Measurements from ENCODE around the gene PDGFD. TPM values are rescaled to one million over a fixed set of nuclear protein-coding genes. Genes with fewer than 3 reads are reported as not detected.

PDGFD gene
- 6.2 and 13.8 TPM in 2 replicates for total RNA-seq

GRCh38 chr11:104164028-104164520 is at the start of gene PDGFD:
Gene PDGFD (minus strand): TSS chr11:104164147.

DNA sequence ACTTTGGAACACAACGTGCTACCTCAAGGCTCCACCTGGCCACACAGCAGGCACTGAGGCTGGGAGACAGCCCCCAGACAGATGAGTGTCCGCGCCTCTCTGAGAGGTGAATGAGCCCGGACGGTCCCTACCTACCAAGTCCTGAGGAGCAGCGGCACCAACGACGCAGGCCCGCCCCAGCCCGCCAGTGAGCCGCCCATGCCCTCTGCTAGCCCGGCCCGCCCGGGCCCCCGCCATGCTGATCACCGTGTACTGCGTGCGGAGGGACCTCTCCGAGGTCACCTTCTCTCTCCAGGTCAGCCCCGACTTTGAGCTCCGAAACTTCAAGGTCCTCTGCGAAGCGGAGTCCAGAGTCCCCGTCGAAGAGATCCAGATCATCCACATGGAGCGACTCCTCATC is 127.4 kb downstream of the PDGFD start, which contains the start of gene DDI1:
TSS of gene DDI1 (plus strand) at position 53 of the 400 bp plus-strand sequence. CDS start at position 236, 183 bp downstream.

Other genes with a start within 250 kb of the PDGFD start
- not detected in 2 replicates for gene DDI1, start 127.5 kb downstream of the PDGFD start, total RNA-seq